ENCODE measurements around the gene ZZZ3.

Gene ZZZ3

DNA sequence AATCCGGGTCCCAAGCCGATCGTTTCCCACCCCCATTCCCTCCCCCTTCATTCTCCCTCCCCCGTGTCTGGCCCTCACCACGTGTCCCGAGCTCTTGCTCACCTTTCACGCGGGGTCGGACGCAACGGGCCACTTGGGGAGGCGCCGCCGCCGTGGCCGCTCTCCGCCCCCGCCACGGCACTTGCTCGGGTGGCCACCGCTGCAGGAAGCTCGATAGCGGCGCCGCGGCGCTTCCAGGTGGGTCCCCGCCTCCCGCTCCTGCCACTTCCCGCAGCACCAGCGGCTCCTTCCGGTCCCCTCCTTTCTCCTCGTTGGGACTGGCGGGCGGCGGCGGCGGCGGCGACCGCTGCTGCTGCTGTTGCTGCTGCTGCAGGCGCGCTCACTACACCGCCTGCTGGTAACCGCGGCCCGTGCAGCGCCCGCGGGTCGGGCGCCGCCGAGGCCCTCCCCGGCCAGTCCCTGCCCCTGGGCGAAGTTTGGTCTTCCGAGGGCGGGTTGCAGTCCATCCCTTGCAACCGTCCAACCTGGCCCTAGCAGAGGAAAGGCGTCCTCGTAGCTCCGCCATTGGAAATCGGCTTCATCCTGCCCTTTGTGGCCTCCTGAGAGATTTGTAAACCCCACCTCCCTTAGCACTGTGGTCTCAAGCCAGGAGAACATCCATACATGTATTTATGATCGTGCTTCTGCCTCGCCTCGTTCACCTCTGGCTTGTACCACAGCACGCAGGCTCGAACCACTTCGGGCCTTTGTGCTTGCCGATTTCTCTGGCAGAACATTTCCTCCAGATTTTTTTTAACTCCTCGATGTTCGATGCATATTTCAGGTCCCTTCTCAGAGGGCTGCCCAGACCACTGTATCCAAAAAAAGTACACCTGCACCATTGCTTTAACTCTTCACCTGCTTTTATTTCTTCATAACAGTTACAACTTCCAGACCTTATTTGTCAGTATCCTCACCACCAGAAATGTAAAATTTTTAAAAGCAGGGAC is 996 bp upstream of the ZZZ3 start (continued):
- TF ChIP-seq MYNN (tag by site-specific recombination; IDR thresholded peaks at IDR 0.05; ENCODE audit: borderline replicate concordance) (no peak), ZFHX2 (tag by site-specific recombination; conservative IDR thresholded peaks at IDR 0.05) (peak; percentile 82), PRDM4 (tag by site-specific recombination; IDR thresholded peaks at IDR 0.05) (no peak), ZIC2 (tag by site-specific recombination; IDR thresholded peaks at IDR 0.05) (no peak), MZF1 (tag by site-specific recombination; IDR thresholded peaks at IDR 0.05; ENCODE audit: borderline replicate concordance) (0 out of 2 replicates have a peak, but pooled peaks have one; percentile 9), SCRT2 (tag by site-specific recombination; IDR thresholded peaks at IDR 0.05) (no peak; the same call in 1 of the 2 replicates), ZNF292 (tag by site-specific recombination; IDR thresholded peaks at IDR 0.05; ENCODE audit: borderline replicate concordance, low read depth) (no peak), ZNF513 (tag by site-specific recombination; IDR thresholded peaks at IDR 0.05) (no peak), ZNF155 (tag by site-specific recombination; IDR thresholded peaks at IDR 0.05) (no peak), ZNF701 (tag by site-specific recombination; IDR thresholded peaks at IDR 0.05) (no peak), ZNF350 (tag by site-specific recombination; IDR thresholded peaks at IDR 0.05) (no peak), ZNF133 (tag by site-specific recombination; IDR thresholded peaks at IDR 0.05) (no peak), ZNF302 (tag by site-specific recombination; IDR thresholded peaks at IDR 0.05; ENCODE audit: low read depth) (no peak), ZBTB7A (tag by site-specific recombination; IDR thresholded peaks at IDR 0.05; ENCODE audit: low read depth) (no peak), ZNF202 (tag by site-specific recombination; IDR thresholded peaks at IDR 0.05; ENCODE audit: borderline replicate concordance) (no peak), ZNF623 (tag by site-specific recombination; IDR thresholded peaks at IDR 0.05) (no peak), ZNF354C (tag by site-specific recombination; IDR thresholded peaks at IDR 0.05; ENCODE audit: borderline replicate concordance, low read depth) (no peak), ZNF335 (tag by site-specific recombination; conservative IDR thresholded peaks at IDR 0.05) (peak; percentile 89), ZSCAN23 (tag by site-specific recombination; IDR thresholded peaks at IDR 0.05) (no peak), ZNF747 (tag by site-specific recombination; IDR thresholded peaks at IDR 0.05) (no peak), KLF7 (tag by site-specific recombination; IDR thresholded peaks at IDR 0.05; ENCODE audit: borderline replicate concordance) (no peak), ZNF121 (tag by site-specific recombination; IDR thresholded peaks at IDR 0.05) (no peak), ZNF843 (tag by site-specific recombination; IDR thresholded peaks at IDR 0.05) (no peak), ZSCAN16 (tag by site-specific recombination; IDR thresholded peaks at IDR 0.05) (no peak)
- TF ChIP-seq, protein P1, sequence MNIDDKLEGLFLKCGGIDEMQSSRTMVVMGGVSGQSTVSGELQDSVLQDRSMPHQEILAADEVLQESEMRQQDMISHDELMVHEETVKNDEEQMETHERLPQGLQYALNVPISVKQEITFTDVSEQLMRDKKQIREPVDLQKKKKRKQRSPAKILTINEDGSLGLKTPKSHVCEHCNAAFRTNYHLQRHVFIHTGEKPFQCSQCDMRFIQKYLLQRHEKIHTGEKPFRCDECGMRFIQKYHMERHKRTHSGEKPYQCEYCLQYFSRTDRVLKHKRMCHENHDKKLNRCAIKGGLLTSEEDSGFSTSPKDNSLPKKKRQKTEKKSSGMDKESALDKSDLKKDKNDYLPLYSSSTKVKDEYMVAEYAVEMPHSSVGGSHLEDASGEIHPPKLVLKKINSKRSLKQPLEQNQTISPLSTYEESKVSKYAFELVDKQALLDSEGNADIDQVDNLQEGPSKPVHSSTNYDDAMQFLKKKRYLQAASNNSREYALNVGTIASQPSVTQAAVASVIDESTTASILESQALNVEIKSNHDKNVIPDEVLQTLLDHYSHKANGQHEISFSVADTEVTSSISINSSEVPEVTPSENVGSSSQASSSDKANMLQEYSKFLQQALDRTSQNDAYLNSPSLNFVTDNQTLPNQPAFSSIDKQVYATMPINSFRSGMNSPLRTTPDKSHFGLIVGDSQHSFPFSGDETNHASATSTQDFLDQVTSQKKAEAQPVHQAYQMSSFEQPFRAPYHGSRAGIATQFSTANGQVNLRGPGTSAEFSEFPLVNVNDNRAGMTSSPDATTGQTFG (tag by site-specific recombination; IDR thresholded peaks at IDR 0.05; ENCODE audit: borderline replicate concordance): no peak
- TF ChIP-seq, protein P2, sequence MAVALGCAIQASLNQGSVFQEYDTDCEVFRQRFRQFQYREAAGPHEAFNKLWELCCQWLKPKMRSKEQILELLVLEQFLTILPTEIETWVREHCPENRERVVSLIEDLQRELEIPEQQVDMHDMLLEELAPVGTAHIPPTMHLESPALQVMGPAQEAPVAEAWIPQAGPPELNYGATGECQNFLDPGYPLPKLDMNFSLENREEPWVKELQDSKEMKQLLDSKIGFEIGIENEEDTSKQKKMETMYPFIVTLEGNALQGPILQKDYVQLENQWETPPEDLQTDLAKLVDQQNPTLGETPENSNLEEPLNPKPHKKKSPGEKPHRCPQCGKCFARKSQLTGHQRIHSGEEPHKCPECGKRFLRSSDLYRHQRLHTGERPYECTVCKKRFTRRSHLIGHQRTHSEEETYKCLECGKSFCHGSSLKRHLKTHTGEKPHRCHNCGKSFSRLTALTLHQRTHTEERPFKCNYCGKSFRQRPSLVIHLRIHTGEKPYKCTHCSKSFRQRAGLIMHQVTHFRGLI (tag by site-specific recombination; IDR thresholded peaks at IDR 0.05): no peak

All from HEK293 (cell line).